BJ (cell line): Measurements from ENCODE around the gene NECTIN1. TPM values are rescaled to one million over a fixed set of nuclear protein-coding genes. Genes with fewer than 3 reads are reported as not detected.
A peak's percentile ranks its signal among the peaks of the same experiment; 100 is the strongest.

Experiments
- CTCF ChIA-PET: fragments of 350-600 bp; formaldehyde crosslinking; extraction: SDS; loops from one replicate; lab custom pipeline; 2021; ENCODE audit warnings: antibody characterized with exemption, inconsistent platforms; lab: Yijun Ruan, JAX
- POLR2A ChIA-PET: fragments of 300-600 bp; sonication (Branson Sonifier 250); formaldehyde crosslinking; extraction: SDS; loops from one replicate; lab custom pipeline; 2021; ENCODE audit warnings: antibody characterized with exemption; lab: Charles Lee
- DNase-seq: peaks from one replicate; pipeline ENCODE4 v3.0.0-alpha.2; 2011; ENCODE audit warnings: low read depth
- H3K27me3 ChIP-seq: 2 replicates; pipeline ENCODE4 v1.6.0; 2011; ENCODE audit warnings: low read length; ENCODE audit not compliant: control insufficient read depth, insufficient read depth
- H3K36me3 ChIP-seq: 2 replicates; pipeline ENCODE4 v1.5.1; 2011; ENCODE audit warnings: low read length; ENCODE audit not compliant: control insufficient read depth, insufficient read depth
- H3K4me3 ChIP-seq: 2 replicates; pipeline ENCODE4 v1.5.1; 2011; ENCODE audit warnings: low read depth, mild to moderate bottlenecking, control low read depth, low read length
- CTCF ChIP-seq: IDR thresholded peaks from 2 replicates; pipeline ENCODE4 v1.5.1; 2011; ENCODE audit warnings: low read depth, mild to moderate bottlenecking, control low read depth, inconsistent platforms, low read length, moderate library complexity; ENCODE audit not compliant: insufficient read depth
- polyA plus RNA-seq: library from polyadenylated mRNA; depleted of rRNA; stranded (reverse); fragments of >200 nt; gene quantifications from 2 replicates; pipeline ENCODE4 v1.2.3, GENCODE V29; 2011

Gene NECTIN1
- polyA plus RNA-seq, 1 experiment: 3.0 TPM

GRCh38 chr11:119729581-119729927 is 554 bp upstream of the NECTIN1 start:
- Histone ChIP-seq H3K36me3 (no peaks in the 10 kb centered on the region), H3K27me3 (no peaks in the 10 kb centered on the region), H3K4me3 (peak overlapping the region; percentile 58)
- ChIA-PET POLR2A (no interaction called here), CTCF (interaction anchor here (0.5 to 4.1 kb wide), 43 partner anchors 9 to 1891 kb away, joined by 3 to 42 read pairs (median 5); no protein-coding TSS in a partner anchor)
- no peak for DNase-seq
- TF ChIP-seq CTCF: no peak

GRCh38 chr11:119728211-119728626 is 781 bp downstream of the NECTIN1 start:
- Histone ChIP-seq H3K36me3 (no peaks in the 10 kb centered on the region), H3K4me3 (peak overlapping the region; percentile 58), H3K27me3 (no peaks in the 10 kb centered on the region)
- TF ChIP-seq CTCF: no peak
- CTCF ChIA-PET: interaction anchor here (1.2 to 2.5 kb wide), 5 partner anchors 8 to 225 kb away, joined by 3 to 25 read pairs (median 7); no protein-coding TSS in a partner anchor
- DNase-seq: no peak
- POLR2A ChIA-PET: no interaction called here

- POLR2A ChIA-PET: no interaction called here
- CTCF ChIA-PET: interaction anchor here (1.0 to 2.5 kb wide), 4 partner anchors 8 to 40 kb away, joined by 3 to 25 read pairs (median 5); no protein-coding TSS in a partner anchor
- Histone ChIP-seq H3K4me3 (peak overlapping the region; percentile 58), H3K27me3 (no peaks in the 10 kb centered on the region), H3K36me3 (no peaks in the 10 kb centered on the region)
- DNase-seq: no peak
- TF ChIP-seq CTCF: peak; percentile 44
Observed at GRCh38 chr11:119727523-119728151, 1.4 kb downstream of the NECTIN1 start.

GRCh38 chr11:119726585-119727522 is 2.1 kb downstream of the NECTIN1 start:
- DNase-seq: no peak
- no peak for TF ChIP-seq CTCF
- peak overlapping the region; percentile 58 for H3K4me3 ChIP-seq
- H3K27me3 ChIP-seq: no peaks in the 10 kb centered on the region
- no peaks in the 10 kb centered on the region for H3K36me3 ChIP-seq
- ChIA-PET POLR2A (no interaction called here), CTCF (interaction anchor here (0.6 to 2.4 kb wide), 6 partner anchors 9 to 382 kb away, joined by 3 to 7 read pairs (median 3); no protein-coding TSS in a partner anchor)

GRCh38 chr11:119726150-119726553 is 2.8 kb downstream of the NECTIN1 start:
- Histone ChIP-seq H3K27me3 (no peaks in the 10 kb centered on the region), H3K36me3 (no peaks in the 10 kb centered on the region), H3K4me3 (no peak overlapping the region)
- POLR2A ChIA-PET: no interaction called here
- TF ChIP-seq CTCF: no peak
- CTCF ChIA-PET: interaction anchor here (0.6 to 2.4 kb wide), 5 partner anchors 10 to 382 kb away, joined by 3 to 7 read pairs (median 4); no protein-coding TSS in a partner anchor
- DNase-seq: no peak
